HG03442 (cell line): ENCODE results near the gene RPGRIP1L.
A peak's percentile ranks its signal among the peaks of the same experiment; 100 is the strongest.

ENCODE experiments used
- ATAC-seq: cut with Tn5 transposase; IDR thresholded peaks from one replicate; pipeline ENCODE4 v1.9.1; 2021; ENCODE audit warnings: mild to moderate bottlenecking, moderate library complexity; ENCODE audit not compliant: unreplicated experiment

RPGRIP1L gene

GRCh38 chr16:53559270-53559951 is 144.2 kb downstream of the RPGRIP1L start:
- no peak for ATAC-seq

DNA sequence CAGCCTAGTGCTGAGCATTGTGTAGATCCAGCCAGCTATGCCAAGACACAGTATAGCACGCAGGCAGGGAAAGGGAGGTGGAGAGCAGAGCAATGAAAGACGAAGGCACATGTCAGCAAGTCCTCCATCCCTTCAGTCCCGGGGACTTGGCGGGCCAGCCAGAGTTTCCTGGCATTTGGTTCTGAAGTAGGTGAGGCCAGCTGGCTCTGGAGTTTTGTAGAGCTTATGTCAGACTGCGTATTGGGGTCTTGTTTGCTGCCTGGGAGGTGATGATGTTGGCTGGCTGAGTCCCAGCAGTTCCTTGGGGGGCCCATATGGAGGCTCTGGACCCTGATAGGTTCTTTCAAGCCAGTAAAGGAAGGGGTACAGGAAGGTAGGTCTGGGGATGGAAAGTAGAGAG is 144.9 kb downstream of the RPGRIP1L start:
- no peak for ATAC-seq

GRCh38 chr16:53556521-53556920 is 147.1 kb downstream of the RPGRIP1L start:
- no peak for ATAC-seq

- peak; percentile 84 for ATAC-seq
Measured at GRCh38 chr16:53549970-53550690, 153.5 kb downstream of the RPGRIP1L start.
